ENCODE results near the gene ELF3.
"Not testable (repeated sequence)": the region's sequence is repeated elsewhere in the genome, so short reads cannot be mapped to it uniquely, and the experiment has no call there.

The ELF3 gene

DNA sequence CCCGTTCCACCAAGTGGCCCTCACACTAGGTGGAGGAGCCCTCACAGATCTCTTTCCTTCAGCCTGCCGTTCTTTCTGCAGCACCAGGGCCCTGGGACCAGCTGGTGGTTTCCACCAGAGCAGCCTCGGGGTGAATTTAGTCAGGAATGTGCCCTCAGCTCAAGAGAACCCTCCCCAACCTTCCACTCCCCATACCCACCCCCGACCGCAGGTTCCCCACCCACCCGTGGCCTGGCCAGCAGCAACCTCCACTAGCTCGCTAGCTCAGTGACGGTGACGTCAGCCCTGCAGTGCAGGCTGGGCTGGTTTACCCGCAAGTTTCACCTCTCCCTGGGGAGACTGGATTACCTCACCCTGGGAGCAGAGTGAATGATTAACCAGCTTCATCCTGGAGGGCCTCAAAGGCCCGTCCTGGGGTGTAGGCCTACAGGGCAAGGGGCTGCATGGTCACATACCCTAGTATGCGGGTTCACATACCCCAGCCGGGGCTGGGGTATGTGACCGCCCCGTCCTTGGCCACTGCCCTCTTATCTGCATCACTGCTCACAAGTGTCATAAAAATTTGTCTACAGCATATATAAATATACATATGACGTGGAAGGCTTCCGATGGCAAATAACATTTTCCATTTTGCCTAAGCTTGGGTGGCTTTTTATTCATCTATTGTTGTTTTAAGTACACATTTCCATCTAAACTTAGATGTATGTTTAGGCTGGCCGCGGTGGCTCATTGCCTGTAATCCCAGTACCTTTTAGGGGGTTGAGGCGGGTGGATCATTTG lies 24.5 kb downstream of the ELF3 start:
- DNase-seq (ENCODE audit: low spot score): peak; percentile 94

DNA sequence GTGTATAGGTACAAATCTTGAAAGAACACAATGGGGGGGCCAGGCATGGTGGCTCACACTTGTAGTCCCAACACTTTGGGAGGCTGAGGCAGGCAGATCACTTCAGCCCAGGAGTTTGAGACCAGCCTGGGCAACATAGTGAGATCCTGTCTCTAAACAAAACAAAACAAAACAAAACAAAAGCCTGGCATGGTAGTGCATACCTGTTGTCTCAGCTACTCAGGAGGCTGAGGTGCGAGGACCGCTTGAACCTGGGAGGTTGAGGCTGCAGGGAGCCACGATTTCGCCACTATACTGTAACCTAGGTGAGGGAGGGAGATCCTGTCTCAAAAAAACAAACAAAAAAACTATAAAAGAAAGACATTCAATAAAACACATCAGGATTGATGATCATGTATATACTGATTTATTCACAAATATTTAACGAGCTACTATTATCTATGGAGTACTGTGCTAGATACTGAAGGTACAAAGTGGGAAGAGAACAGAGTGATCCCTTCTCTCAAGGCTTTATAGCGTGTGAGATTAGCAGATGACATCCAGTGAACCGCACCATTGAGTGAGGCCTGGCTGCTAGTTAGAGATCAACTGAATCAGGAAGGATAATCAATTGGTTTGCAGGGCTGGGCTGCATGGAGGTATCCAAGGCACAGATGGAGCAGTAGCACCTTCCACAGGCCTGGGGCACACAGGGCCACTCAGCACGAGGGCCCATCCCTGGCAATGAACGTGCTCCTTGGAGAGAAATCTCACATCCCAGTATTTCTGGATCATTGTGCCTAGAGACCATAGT lies 26.4 kb downstream of the ELF3 start:
- no peak for DNase-seq (ENCODE audit: low spot score)

DNA sequence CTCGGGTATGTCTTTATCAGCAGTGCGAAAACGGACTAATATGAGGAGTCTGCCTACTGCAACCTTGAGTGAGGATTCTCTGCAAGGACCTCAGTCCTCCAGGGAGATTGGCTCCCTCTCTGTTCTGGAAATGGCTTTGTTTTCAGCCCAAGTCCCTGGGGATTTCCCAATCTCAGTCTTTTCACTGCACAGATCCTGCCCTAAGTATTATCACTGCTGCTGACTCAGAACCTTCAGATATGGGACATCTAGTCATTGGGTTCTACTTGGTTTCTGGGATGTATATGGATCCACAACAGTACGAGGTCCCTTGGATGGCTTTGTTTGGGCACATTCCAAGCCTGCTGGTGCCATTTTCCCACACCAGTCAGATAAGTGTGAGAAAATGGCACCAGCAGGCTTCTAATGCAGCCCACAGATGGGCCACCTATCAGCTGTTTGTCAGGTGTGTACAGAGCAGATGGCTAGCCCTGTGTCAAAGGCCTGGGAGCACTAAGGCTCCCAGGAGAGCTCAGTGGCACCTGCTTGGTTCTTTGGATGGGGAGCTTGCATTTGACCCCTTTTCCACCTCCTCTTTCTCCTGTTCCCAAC lies 27.4 kb downstream of the ELF3 start:
- no peak for DNase-seq (ENCODE audit: low spot score)

DNA sequence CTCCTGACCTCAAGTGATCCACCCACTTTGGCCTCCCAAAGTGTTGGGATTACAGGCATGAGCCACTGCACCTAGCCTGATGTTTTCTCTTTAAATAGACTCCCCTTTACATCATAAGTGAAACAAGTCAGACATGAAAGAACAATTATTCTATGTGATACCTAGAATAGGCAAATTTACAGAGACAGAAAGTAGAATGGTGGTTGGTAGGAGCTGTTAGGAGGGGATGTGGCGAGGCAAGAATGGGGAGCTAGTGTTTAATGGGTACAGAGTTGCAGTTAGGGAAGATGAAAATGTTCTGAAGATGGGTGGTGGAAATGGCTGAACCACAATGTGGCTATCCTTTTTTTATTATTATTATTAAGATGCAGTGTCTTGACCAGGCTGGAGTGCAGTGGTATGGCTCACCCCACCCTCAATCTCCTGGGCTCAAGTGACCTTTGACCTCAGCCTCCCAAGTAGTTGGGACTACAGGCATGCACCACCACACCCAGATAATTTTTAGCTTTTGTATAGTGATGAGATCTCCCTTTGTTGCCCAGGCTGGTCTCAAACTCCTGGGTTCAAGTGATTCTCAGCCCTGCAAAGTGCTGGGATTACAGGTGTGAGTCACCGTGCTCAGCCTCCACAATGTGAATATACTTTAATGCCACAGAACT lies 28.4 kb downstream of the ELF3 start:
- DNase-seq (ENCODE audit: low spot score): no peak

DNA sequence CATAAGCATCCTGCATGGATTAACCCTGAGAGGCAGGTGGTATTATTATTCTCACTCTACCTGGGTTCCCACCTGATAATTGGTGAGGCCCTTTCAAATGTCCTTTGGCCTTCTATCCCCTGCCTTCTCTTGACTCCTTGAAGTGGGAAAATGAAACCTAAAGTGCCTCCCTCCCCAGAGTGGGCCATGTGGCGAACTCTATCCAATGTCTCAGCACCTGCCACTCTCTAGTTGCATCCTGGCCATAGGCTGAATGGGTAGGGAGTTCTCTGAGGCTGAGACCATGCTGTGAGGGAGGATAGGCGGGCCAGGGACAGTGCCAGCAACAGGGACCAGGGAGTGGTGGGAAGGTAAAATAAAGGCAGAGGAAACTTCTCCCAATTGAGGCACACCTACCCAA lies 35.3 kb downstream of the ELF3 start:
- DNase-seq (ENCODE audit: low spot score): no peak

DNA sequence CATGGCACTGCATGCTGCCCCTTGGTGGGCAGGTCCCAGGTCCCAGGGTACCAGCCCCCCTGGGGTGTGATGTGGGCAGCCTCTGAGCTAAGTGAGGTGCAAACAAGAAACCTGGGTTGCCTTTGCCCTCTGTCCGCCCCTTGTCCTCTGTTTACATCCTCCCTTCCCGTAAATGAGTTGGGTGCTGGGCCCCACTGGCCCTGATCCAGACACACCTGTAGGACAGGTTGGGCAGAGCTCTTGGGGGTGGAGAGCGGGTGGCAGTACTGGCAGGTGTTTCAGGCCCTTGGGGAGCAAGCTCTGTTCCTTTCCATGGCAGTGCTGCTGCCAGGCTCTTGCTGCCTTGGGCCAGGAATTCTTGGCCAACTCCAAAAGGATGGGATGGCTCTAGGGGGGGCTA lies 35.8 kb downstream of the ELF3 start:
- DNase-seq (ENCODE audit: low spot score): no peak

DNA sequence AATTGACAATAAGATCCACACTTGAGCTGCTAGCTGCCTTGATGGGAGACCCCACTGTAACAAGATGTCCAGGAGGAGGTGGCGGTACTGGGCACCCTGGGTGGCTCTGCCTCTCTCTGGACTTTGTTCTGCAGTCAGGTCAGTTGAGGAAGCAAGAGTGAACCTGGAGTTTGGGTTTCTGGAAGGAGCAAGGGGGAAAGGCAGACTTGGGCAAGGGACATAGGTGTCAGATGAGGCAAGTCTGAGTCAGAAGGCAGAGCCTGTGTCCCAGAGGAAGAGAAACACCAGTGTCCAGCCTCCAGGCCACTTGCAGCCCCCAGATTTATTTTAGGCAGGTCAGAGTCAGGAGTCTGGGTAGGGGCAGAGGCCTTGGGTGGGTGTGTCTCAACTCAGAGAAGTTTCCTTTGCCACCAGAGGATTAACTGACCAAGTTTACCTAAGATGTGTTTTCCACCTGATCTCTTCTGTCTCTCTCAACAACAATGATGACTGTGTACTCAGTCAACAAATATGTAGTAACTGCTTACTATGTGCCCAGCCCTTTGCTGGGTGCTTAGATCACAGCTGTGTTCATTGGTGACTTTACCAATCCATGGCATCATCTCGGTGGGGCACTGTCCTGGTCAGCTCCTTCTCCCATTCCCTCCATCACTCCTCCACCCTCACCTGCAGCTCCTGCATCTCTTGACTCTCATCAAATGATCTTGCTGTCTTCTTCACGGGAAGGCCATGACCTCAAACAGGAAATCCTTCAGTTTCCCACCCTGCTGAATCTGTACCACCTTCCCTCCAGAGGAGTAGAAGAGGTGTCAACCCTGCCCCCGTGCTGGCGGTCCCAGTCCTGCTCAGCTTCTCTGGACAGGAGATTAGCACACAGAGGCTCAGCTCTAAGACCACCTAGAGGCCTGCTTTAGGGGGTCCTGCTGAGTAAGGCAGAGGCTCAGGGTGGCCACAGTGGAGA lies 36.6 kb downstream of the ELF3 start:
- no peak for DNase-seq (ENCODE audit: low spot score)

DNA sequence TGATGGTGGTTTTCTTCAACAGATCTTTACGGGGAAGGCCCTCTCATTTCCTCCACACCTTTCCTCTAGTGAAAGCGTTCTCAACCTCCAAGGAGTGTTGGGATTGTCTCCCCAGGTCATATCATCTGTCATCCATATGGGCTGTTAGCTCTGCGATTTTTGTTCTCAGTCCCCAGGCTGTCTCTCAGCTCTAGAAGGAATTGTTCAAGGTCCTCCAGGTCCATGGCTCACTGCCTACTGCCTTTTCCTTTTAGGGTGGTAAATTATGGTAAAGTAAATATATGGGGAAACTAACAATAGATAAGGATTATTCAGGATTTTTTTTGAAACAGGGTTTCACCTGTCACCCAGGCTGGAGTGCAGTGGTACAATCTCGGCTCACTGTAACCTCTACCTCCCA lies 37.6 kb downstream of the ELF3 start:
- no peak for DNase-seq (ENCODE audit: low spot score)

DNA sequence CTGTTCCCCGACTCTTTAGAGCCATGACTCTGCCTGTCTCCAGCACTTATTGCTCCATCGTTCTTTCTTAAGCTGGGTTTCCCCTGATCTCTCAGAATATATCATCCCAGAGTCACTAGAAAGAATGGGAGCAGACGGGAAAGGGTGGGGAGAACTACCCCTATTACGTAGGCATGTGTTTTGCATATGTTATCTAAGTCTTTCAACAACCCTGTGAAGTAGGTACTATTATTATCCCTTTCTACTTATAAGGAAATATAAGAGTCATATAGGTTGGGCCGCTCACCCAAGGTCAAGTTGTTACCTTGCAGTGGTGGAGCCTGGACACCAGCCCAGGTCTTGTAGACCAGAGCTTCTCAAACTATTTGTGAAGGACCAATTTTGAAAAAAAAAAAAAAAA lies 38.7 kb downstream of the ELF3 start:
- DNase-seq (ENCODE audit: low spot score): no peak

DNA sequence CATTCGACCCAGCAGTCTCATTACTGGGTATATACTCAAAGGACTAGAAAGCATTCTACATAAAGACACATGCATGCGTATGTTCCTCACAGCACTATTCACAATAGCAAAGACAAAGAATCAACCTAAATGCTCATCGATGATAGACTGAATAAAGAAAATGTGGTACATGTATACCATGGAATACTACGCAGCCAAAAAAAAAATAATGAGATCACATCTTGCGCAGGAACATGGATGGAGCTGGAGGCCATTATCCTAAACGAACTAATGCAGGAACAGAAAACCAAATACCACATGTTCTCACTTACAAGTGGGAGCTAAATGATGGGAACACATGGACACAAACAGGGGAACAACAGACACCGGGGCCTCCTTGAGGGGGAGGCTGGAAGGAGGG lies 43.7 kb downstream of the ELF3 start:
- DNase-seq (ENCODE audit: low spot score): no peak

DNA sequence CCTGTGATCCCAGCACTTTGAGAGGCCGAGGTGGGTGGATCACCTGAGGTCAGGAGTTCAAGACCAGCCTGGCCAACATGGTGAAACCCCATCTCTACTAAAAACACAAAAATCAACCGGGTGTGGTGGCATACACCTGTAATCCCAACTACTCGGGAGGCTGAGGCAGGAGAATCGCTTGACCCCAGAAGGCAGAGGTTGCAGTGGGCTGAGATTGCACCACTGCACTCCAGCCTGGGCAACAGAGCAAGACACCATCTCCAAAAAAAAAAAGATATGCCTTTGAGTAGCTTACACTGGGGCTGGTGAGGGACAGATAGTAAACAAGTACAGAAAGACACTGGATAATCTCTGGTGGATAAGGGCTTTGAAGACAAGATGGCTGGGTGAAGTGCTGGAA lies 44.3 kb downstream of the ELF3 start:
- not testable (repeated sequence) for DNase-seq (ENCODE audit: low spot score)

DNA sequence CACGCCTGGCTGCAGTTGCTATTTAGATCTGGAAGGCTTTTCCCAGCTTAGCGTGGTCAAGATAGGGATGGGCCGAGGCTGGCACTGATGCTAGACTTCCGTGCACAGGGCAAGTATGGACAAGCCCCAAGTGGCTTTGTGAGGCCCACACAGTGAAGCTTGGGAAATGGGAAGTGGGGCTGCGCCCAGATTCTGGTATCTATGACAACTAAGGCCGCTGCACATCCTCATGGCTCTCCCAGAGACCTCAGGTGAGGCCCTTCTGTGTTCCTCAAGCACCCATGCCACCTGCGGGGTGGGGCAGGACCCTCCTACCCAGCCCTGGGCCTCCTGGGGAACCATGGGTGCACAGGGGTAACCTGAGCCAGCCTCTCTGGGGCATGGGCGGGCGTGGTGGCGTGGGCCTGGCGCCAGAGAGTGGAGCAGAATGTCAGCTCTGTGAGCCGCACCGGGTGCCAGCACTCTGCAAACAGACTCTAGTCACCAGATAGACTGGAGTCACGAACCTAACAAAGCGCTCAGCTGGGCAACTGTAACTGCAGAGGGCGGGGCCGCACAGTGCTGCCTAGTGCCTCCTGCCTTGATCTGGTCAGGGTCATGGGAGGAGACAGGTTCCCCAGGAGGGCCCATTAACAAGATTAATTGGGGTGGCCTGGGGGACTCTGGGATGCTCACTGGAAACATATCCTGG lies 46.4 kb downstream of the ELF3 start:
- DNase-seq (ENCODE audit: low spot score): peak; percentile 21

DNA sequence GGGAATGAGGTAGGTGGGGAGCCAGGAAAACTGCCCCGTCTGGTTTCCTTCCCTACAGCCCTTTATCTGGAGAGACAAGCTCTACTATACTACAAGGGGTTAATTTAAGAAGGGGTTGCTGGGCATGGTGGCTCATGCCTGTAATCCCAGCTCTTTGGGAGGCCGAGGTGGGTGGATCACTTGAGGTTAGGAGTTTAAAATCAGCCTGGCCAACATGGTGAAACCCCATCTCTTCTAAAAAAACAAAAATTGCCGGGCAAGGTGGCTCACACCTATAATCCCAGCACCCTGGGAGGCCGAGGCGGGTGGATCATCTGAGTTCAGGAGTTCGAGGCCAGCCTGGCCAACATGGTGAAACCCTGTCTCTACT lies 46.9 kb downstream of the ELF3 start:
- DNase-seq (ENCODE audit: low spot score): not testable (repeated sequence)

DNA sequence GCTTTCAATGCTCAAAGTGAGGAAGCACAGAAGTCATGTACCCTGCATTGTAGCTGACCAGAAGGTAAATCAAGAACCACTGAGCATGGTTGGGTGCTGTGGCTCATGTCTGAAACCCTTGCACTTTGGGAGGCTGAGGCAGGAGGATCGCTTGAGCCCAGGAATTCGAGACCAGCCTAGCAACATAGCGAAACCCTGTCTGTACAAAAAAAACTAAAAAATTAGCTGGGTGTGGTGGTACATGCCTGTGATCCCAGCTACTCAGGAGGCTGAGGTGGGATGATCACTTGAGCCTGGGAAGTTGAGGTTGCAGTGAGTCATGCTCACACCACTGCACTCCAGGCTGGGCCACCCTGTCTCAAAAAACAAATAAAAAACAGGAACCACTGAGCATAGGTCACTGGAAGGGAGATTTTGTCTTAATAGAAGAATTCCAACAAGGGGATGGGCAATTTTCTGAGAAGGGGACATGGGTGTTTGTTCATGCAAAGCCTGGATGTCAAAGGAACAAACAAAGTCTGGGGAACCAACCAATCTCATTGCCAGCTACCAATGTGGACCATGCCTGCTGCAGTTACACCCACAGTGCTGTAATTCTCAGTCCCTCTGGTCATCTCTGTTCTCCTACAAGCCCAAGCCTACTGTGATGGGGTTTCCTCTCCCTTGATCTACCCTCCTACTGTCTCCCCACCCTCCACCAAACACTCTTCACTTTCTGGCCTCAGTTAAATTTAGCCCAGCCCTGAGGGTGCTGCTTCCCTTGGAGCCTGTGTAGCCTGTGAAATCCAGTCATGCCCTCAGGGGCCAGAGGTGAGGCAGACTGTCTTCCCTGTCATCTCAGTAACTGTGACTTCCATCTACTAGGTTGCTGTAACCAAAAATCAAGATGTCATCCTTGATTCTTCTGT lies 47.9 kb downstream of the ELF3 start:
- peak; percentile 16 for DNase-seq (ENCODE audit: low spot score)

DNA sequence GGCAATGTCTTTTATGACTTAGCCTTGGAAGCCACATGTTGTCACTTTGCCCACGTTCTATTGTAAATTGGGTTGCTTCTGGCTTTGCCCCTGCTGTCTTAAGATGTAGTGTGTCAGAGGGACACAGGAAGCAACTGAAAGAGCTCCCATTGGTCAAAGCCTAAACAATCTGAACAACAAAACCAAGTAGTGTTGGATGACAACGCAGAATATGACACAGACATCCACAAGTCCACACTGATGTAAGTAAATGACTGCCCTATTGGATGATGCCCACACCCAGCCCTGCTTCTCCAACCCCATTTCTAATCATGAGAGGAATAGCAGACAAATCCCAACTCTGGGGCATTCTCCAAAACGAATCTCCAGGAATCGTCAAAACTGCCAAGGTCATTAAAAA lies 50.7 kb downstream of the ELF3 start:
- DNase-seq (ENCODE audit: low spot score): no peak

DNA sequence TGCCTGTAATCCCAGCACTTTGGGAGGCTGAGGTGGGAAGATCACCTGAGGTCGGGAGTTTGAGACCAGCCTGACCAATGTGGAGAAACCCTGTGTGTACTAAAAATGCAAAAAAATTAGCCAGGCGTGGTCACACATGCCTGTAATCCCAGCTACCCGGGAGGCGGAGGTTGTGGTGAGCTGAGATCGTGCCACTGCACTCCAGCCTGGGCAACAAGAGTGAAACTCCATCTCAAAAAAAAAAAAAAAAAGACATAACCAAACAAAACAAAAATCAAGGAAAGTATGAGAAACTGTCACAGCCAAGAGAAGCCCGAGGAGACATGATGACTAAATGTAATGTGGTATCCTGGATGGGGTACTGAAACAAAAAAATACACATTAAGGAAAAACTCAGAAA lies 51.4 kb downstream of the ELF3 start:
- not testable (repeated sequence) for DNase-seq (ENCODE audit: low spot score)

DNA sequence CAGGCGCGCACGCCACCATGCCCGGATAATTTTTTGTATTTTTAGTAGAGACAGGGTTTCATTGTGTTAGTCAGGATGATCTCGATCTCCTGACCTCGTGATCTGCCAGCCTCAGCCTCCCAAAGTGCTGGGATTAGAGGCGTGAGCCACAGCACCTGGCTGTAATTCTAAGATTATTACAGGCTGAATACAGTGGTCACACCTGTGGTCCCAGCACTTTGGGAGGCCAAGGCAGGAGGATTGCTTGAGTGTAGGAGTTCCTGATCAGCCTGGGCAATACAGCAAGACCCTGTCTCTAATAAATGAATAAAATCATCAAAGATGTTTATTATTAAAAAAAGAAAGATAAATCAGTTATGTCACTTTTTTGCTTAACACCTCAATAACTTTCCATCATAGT lies 52.2 kb downstream of the ELF3 start:
- DNase-seq (ENCODE audit: low spot score): not testable (repeated sequence)

DNA sequence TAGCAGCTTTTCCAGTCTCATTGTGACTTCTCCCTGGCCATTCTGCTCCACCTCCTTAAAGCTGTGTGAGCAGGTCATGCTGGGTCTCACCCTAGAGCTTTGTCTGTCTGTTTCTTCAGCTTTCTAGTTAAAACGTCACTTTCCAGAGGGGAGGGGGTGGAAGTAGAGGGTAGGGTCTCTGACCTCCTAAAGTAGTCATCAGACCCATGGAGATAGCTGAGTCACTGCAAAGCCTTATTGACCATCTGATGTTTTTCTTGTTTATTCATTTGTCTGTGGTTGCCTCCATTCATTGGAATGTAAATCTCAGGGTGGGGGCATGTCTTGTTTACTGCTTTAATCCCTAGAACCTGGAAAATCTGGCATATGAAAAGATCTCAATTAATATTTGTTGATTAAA lies 52.7 kb downstream of the ELF3 start:
- peak; percentile 10 for DNase-seq (ENCODE audit: low spot score)

DNA sequence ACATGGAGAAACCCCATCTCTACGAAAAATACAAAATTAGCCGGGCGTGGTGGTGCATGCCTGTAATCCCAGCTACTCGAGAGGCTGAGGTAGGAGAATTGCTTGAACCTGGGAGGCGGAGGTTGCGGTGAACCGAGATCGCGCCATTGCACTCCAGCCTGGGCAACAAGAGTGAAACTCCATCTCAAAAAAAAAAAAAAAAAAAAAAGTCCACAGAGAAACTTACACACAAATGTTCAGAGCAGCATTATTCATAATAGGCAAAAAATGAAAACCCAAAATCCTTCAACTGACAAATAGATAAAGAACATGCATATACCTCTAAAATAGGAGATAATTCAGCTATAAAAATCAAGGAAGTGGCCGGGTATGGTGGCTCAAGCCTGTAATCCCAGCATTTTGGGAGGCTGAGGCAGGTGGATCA lies 54.5 kb downstream of the ELF3 start:
- DNase-seq (ENCODE audit: low spot score): not testable (repeated sequence)

Data from AG20443 (cell line).